Measurements from ENCODE around the gene SPG7.

The SPG7 gene

GRCh38 chr16:89536886-89537548 lies 28.8 kb downstream of the SPG7 start:
- Histone ChIP-seq H3K9me3 (ENCODE audit: low read length) (no peaks in the 10 kb centered on the region), H3K27ac (ENCODE audit: low read depth, low read length, poor library complexity, severe bottlenecking) (no peak overlapping the region), H2AFZ (ENCODE audit: low read length) (no peak overlapping the region), H3K79me2 (ENCODE audit: insufficient read depth, low read length) (no peaks in the 10 kb centered on the region), H3F3A (ENCODE audit: insufficient read depth, low read length) (no peaks in the 10 kb centered on the region), H3K36me3 (ENCODE audit: insufficient read depth, low read length) (peaks cover 69% of the 10 kb centered on the region), H3K4me2 (ENCODE audit: low read length) (no peak overlapping the region), H3K9me2 (ENCODE audit: low read depth, low read length) (no peaks in the 10 kb centered on the region), H3K9ac (ENCODE audit: low read length) (no peak overlapping the region), H3K4me3 (ENCODE audit: low read depth, low read length, poor library complexity, severe bottlenecking) (no peak overlapping the region), H3K4me1 (ENCODE audit: insufficient read depth, low read length, severe bottlenecking) (peaks cover 19% of the 10 kb centered on the region), H3K27me3 (ENCODE audit: insufficient read depth, low read length) (no peaks in the 10 kb centered on the region), H4K20me1 (ENCODE audit: insufficient read depth, low read length) (no peaks in the 10 kb centered on the region)
- no peak for TF ChIP-seq CTCF (IDR thresholded peaks at IDR 0.05; ENCODE audit: low read length)
- no peak for TF ChIP-seq EZH2 (IDR thresholded peaks at IDR 0.05; ENCODE audit: borderline replicate concordance, low read length)

- peaks cover 67% of the 10 kb centered on the region for H3K36me3 ChIP-seq (ENCODE audit: insufficient read depth, low read length)
Observed at GRCh38 chr16:89537549-89537925, 29.3 kb downstream of the SPG7 start.

GRCh38 chr16:89538286-89538685 lies 30.1 kb downstream of the SPG7 start:
- peaks cover 61% of the 10 kb centered on the region for H3K36me3 ChIP-seq (ENCODE audit: insufficient read depth, low read length)

More at GRCh38 chr16:89537549-89537925, 29.3 kb downstream of the SPG7 start:
- Histone ChIP-seq H2AFZ (ENCODE audit: low read length) (no peak overlapping the region), H3K9me2 (ENCODE audit: low read depth, low read length) (no peaks in the 10 kb centered on the region), H3F3A (ENCODE audit: insufficient read depth, low read length) (no peaks in the 10 kb centered on the region), H3K9ac (ENCODE audit: low read length) (no peak overlapping the region), H3K79me2 (ENCODE audit: insufficient read depth, low read length) (no peaks in the 10 kb centered on the region), H4K20me1 (ENCODE audit: insufficient read depth, low read length) (no peaks in the 10 kb centered on the region), H3K4me1 (ENCODE audit: insufficient read depth, low read length, severe bottlenecking) (peaks cover 19% of the 10 kb centered on the region), H3K4me3 (ENCODE audit: low read depth, low read length, poor library complexity, severe bottlenecking) (no peak overlapping the region), H3K9me3 (ENCODE audit: low read length) (no peaks in the 10 kb centered on the region), H3K4me2 (ENCODE audit: low read length) (no peak overlapping the region), H3K27me3 (ENCODE audit: insufficient read depth, low read length) (no peaks in the 10 kb centered on the region), H3K27ac (ENCODE audit: low read depth, low read length, poor library complexity, severe bottlenecking) (no peak overlapping the region)
- TF ChIP-seq CTCF (IDR thresholded peaks at IDR 0.05; ENCODE audit: low read length): no peak
- TF ChIP-seq EZH2 (IDR thresholded peaks at IDR 0.05; ENCODE audit: borderline replicate concordance, low read length): no peak

More at GRCh38 chr16:89538286-89538685, 30.1 kb downstream of the SPG7 start:
- H3K9ac ChIP-seq (ENCODE audit: low read length): no peak overlapping the region
- peaks cover 18% of the 10 kb centered on the region for H3K4me1 ChIP-seq (ENCODE audit: insufficient read depth, low read length, severe bottlenecking)
- no peaks in the 10 kb centered on the region for H3F3A ChIP-seq (ENCODE audit: insufficient read depth, low read length)
- H3K9me2 ChIP-seq (ENCODE audit: low read depth, low read length): no peaks in the 10 kb centered on the region
- H4K20me1 ChIP-seq (ENCODE audit: insufficient read depth, low read length): no peaks in the 10 kb centered on the region
- no peak overlapping the region for H2AFZ ChIP-seq (ENCODE audit: low read length)
- no peaks in the 10 kb centered on the region for H3K79me2 ChIP-seq (ENCODE audit: insufficient read depth, low read length)
- H3K27ac ChIP-seq (ENCODE audit: low read depth, low read length, poor library complexity, severe bottlenecking): no peak overlapping the region
- H3K4me2 ChIP-seq (ENCODE audit: low read length): no peak overlapping the region
- no peaks in the 10 kb centered on the region for H3K27me3 ChIP-seq (ENCODE audit: insufficient read depth, low read length)
- H3K4me3 ChIP-seq (ENCODE audit: low read depth, low read length, poor library complexity, severe bottlenecking): no peak overlapping the region
- TF ChIP-seq CTCF (IDR thresholded peaks at IDR 0.05; ENCODE audit: low read length) (no peak), EZH2 (IDR thresholded peaks at IDR 0.05; ENCODE audit: borderline replicate concordance, low read length) (no peak)
- no peaks in the 10 kb centered on the region for H3K9me3 ChIP-seq (ENCODE audit: low read length)
